GM10847 (cell line): ENCODE data around the gene P2RX5.

ENCODE experiments used
- POLR2A ChIP-seq: IDR thresholded peaks from 2 replicates; pipeline ENCODE4 v1.6.1; 2011; ENCODE audit not compliant: insufficient read length; ENCODE audit errors: extremely low read depth

The P2RX5 gene

GRCh38 chr17:3722716-3723115, 26.8 kb upstream of the P2RX5 start:
- TF ChIP-seq POLR2A: no peak

DNA sequence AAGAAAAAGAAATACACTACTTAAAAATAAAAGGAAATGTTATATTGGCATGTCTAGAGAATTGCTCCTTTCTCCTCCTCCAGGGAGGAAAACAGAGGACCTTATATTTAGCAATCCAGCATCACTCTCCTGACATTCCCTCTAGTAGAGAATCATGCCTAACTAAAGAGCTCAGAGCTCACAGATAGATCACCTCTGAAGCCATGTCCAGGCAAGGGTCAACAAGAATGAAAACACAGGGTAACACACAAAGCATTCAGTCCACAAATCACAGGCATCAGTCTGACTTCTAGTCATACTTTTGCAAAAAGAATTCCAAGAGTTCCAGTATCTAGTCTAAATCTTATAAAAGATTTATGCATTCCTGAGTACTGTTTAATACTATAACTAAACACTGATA, 23.3 kb upstream of the P2RX5 start:
- no peak for TF ChIP-seq POLR2A

DNA sequence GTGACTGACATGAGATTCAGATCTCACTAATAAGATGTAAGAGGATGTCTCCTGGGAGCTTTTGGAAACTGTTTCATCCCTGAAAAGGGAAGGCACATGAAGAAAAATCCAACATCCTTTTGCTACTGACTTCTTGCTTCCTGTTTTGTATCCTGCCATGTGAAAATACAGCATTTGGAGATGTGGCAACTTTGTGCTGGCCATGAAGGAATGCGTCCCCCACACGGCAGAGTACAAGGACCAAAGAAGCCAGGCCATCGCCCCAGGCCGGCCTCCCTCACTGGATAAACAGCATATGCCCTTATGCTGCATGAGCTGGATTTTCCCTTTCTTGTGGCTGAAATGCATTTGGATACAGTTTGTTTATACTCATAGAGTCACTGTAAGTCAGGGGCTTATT, 22.2 kb upstream of the P2RX5 start:
- TF ChIP-seq POLR2A: no peak

DNA sequence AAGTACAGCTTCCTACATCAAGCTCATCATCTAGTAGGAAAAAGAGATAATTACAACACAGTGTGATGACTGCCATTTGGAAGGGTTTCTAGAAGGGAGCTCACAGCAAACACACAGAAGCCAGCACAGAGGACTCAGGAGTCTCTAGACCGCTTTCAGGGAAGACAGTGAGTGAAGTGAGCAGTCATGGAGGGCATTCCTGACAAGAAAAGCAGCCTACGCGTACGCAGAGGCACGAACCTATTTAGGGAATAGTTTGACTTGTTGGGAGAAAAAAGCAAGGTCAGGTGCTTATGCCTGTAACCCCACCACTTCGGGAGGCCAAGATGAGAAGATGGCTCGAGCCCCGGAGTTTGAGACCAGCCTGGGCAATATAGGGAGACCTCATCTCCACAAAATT, 19.3 kb upstream of the P2RX5 start:
- TF ChIP-seq POLR2A: no peak

- no peak for TF ChIP-seq POLR2A
Measured at GRCh38 chr17:3712811-3713463, 17.0 kb upstream of the P2RX5 start.

- TF ChIP-seq POLR2A: no peak
Measured at GRCh38 chr17:3710951-3711383, 15.0 kb upstream of the P2RX5 start.

- TF ChIP-seq POLR2A: no peak
Measured at GRCh38 chr17:3708366-3708765, 12.4 kb upstream of the P2RX5 start.

DNA sequence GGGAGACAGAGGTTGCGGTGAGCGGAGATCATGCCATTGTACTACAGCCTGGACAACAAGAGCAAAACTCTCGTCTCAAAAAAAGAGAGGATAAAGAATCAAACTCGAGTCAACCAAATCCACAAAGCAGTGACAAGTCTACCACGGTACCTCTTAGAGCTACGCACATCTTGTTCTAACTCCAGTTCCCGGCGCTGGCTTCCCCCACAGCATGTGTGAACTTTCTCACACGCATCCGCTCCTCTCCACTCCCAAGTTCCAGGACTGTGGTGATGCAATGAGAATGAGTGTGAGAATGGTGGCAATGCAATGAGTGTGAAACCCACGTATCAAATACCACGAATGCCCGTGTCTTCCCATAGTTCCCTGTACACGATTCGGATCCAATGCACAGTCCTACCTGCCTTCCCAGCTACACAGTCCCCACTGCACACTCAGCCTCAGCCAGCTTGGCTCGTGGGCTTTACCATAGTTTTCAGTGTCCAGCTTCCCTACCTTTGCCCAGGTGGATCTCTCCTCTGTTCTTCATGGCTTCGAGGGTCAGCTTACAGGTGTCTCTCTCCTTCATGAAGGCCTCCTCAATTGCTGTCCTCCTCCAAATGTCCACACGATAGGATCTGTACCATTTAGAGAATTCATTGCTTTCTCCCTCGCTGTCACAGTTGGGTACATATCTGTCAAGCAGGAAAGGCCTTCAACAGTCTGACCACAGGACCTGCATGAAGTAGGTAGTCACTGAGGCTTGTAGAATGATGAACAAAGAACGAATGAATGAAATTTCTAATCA, 9.2 kb upstream of the P2RX5 start:
- TF ChIP-seq POLR2A: no peak

DNA sequence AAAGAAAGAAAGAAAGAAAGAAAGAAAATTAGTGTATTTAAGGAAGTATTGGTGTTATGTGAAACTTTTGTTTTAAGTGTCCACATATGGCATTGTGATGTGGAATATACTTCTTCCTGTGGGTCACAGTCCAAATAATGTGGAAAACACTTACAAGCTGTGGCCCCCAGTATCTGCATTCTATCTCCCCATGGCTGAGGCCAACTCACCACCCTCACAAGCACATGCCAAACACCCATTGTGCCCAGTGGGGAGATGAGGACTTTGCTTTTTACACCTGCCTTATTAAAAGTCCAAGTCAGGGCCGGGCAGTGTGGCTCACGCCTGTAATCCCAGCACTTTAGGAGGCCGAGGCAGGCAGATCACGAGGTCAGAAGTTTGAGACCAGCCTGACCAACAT, 4.0 kb upstream of the P2RX5 start:
- TF ChIP-seq POLR2A: no peak

- TF ChIP-seq POLR2A: no peak
Measured at GRCh38 chr17:3698139-3698538, 2.2 kb upstream of the P2RX5 start.

DNA sequence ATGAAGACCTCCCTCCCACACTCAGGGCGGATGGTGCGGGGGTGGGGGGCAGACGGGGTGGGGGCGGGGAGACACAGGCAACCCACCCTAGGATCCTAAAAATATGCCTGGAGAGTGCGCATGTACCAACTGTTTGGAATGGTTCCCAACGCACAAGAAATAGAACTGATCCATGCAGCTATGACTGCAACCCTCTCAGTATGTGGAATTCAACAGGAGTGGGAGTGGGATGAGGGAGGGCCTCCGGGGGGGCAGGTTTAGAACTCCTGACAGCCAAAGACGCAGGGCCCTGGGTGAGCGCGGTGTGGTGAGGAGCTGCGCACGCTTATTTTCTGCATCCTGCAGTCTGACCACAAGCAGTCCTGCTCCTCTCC, 1.1 kb upstream of the P2RX5 start:
- no peak for TF ChIP-seq POLR2A

DNA sequence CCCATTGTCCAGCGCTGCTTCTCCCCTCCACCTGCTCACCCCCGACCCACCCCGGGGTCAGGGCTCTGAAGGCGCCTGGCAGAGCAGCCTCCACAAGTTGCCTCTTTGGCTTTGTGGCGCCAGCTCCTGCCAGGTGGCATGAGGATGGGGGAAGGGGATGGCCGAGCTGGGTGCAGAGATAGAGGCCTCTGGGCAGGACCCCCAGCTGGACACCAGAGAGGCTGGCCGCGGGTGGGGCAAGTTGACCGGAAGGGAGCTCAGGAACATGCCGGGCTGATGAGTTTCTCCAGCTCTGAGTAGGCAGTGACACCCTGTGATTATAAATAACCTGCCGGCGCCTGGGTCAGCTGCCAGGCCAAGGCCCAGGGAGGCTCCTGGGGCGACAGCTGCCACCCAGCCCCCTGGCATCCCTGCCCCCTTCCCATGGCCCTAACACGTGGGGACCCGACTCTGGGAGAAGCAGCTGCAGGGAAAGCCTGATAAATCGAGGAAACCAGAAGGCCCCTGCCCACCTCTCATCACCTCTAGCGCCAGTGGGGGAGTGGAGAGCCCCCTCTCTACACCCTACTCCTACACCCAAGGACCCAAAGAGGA, 729 bp downstream of the P2RX5 start:
- TF ChIP-seq POLR2A: no peak

DNA sequence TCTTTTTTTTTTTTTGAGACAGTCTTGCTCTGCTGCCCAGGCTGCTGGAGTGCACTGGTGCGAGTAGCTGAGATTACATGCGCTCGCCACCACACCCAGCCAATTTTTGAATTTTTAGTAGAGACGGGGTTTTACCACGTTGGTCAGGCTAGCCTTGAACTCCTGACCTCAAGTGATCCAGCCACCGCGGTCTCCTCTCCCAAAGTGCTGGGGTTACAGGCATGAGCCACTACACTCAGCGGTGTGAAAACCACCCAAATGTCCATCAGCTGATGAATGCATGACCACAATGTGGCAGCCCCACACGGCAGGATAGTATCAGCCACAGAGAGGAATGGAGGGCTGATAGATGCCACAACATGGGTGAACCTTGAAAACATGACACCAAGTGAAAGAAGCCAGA, 2.1 kb downstream of the P2RX5 start:
- TF ChIP-seq POLR2A: no peak

GRCh38 chr17:3693141-3693540, 2.8 kb downstream of the P2RX5 start:
- no peak for TF ChIP-seq POLR2A

DNA sequence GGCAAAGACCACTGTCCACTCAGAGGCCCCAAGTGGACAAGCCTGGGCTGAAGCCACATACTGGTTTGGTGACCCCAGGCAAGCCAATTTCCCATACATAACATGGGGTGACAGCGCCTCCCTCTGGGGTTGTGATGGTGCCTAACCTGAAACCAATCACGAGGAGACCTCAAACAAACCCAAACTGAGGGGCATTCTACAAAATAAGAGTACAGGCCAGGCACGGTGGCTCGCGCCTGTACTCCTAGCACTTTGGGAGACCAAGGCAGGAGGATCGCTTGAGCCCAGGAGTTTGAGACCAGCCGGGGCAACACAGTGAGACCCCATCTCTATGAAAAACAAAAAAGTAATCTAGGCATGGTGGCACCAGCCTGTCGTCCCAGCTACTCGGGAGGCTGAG, 3.6 kb downstream of the P2RX5 start:
- no peak for TF ChIP-seq POLR2A

DNA sequence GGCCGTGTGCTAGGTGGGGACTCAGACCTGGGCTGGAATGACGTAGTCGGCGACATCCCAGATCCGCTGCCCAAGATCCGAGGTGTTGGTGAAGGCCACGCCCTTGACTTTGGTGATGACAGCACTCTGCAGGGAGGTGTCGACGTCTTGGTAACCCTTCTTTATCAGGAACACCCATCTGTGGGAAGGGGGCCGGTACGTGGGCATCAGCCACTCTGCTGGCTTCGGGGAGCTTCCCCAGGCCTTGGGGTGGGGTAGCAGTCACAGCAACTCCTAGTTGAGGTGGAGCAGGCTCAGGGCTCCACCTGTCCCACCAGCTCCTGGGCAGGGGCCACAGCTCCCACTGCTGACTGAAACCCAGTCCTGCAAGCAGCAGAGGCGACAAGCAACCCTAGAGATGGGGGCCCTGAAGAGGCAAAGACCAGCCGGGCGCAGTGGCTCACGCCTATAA, 4.3 kb downstream of the P2RX5 start:
- TF ChIP-seq POLR2A: no peak
